Measurements from ENCODE around the gene NUDT14. TPM values are rescaled to one million over a fixed set of nuclear protein-coding genes. Genes with fewer than 3 reads are reported as not detected.

NUDT14 gene
- total RNA-seq, 1 experiment from 2014 or later: 37.0 TPM

GRCh38 chr14:105197211-105197641 lies 16.1 kb upstream of the NUDT14 start:
- no peaks in the 10 kb centered on the region for H3K79me2 ChIP-seq (ENCODE audit: low read depth)
- POLR2A ChIA-PET (ENCODE audit: unreplicated experiment): no interaction called here

GRCh38 chr14:105196265-105196960 lies 15.3 kb upstream of the NUDT14 start:
- no peak for TF ChIP-seq CTCF (conservative IDR thresholded peaks at IDR 0.05)
- no peak for TF ChIP-seq EZH2 (IDR thresholded peaks at IDR 0.05; ENCODE audit: low read depth)
- Histone ChIP-seq H4K20me1 (ENCODE audit: insufficient read depth) (no peaks in the 10 kb centered on the region), H3K4me2 (no peak overlapping the region), H3K9me3 (ENCODE audit: insufficient read depth, low read depth) (no peaks in the 10 kb centered on the region), H3K4me1 (replicated peaks; ENCODE audit: insufficient read depth) (peaks cover 14% of the 10 kb centered on the region), H3K9me2 (ENCODE audit: insufficient read depth) (no peaks in the 10 kb centered on the region), H3K36me3 (ENCODE audit: low read depth) (no peaks in the 10 kb centered on the region), H3K4me3 (no peak overlapping the region), H3K27ac (no peak overlapping the region), H3K27me3 (ENCODE audit: insufficient read depth, low read depth) (peaks cover 19% of the 10 kb centered on the region; the same call in 1 of the 2 replicates), H2AFZ (no peak overlapping the region), H3K79me2 (ENCODE audit: low read depth) (no peaks in the 10 kb centered on the region), H3F3A (ENCODE audit: insufficient read depth, low read depth) (no peaks in the 10 kb centered on the region)
- DNase-seq: no peak
- intact Hi-C loops (cut with micrococcal nuclease; ENCODE audit: unreplicated experiment): loop anchor here (2.0 kb wide), 1 partner anchor 106 kb away; no protein-coding TSS in a partner anchor
- no TSS peak for BruUV-seq (replicated peaks)
- POLR2A ChIA-PET (ENCODE audit: unreplicated experiment): no interaction called here
- CTCF ChIA-PET: no interaction called here

More at GRCh38 chr14:105197211-105197641, 16.1 kb upstream of the NUDT14 start:
- no peaks in the 10 kb centered on the region for H3K9me3 ChIP-seq (ENCODE audit: insufficient read depth, low read depth)
- H3F3A ChIP-seq (ENCODE audit: insufficient read depth, low read depth): no peaks in the 10 kb centered on the region
- DNase-seq: peak; percentile 37 to 55
- no peak overlapping the region for H3K27ac ChIP-seq
- BruUV-seq (replicated peaks): no TSS peak
- CTCF ChIA-PET: no interaction called here
- peaks cover 19% of the 10 kb centered on the region; the same call in 1 of the 2 replicates for H3K27me3 ChIP-seq (ENCODE audit: insufficient read depth, low read depth)
- H3K4me2 ChIP-seq: no peak overlapping the region
- H2AFZ ChIP-seq: no peak overlapping the region
- no peaks in the 10 kb centered on the region for H4K20me1 ChIP-seq (ENCODE audit: insufficient read depth)
- intact Hi-C loops (cut with micrococcal nuclease; ENCODE audit: unreplicated experiment): loop anchor here (2.0 kb wide), 1 partner anchor 106 kb away; no protein-coding TSS in a partner anchor
- no peaks in the 10 kb centered on the region for H3K9me2 ChIP-seq (ENCODE audit: insufficient read depth)
- no peak overlapping the region for H3K4me3 ChIP-seq
- H3K36me3 ChIP-seq (ENCODE audit: low read depth): no peaks in the 10 kb centered on the region
- TF ChIP-seq CTCF (conservative IDR thresholded peaks at IDR 0.05): no peak
- TF ChIP-seq EZH2 (IDR thresholded peaks at IDR 0.05; ENCODE audit: low read depth): no peak
- peaks cover 14% of the 10 kb centered on the region for H3K4me1 ChIP-seq (replicated peaks; ENCODE audit: insufficient read depth)

- H3F3A ChIP-seq (ENCODE audit: insufficient read depth, low read depth): no peaks in the 10 kb centered on the region
- CTCF ChIA-PET: no interaction called here
- H3K36me3 ChIP-seq (ENCODE audit: low read depth): no peaks in the 10 kb centered on the region
- H3K27me3 ChIP-seq (ENCODE audit: insufficient read depth, low read depth): peaks cover 19% of the 10 kb centered on the region; the same call in 1 of the 2 replicates
- H3K9me2 ChIP-seq (ENCODE audit: insufficient read depth): no peaks in the 10 kb centered on the region
- no peak for DNase-seq
- no TSS peak for BruUV-seq (replicated peaks)
- POLR2A ChIA-PET (ENCODE audit: unreplicated experiment): no interaction called here
- H3K79me2 ChIP-seq (ENCODE audit: low read depth): no peaks in the 10 kb centered on the region
- TF ChIP-seq CTCF (conservative IDR thresholded peaks at IDR 0.05): no peak
- no peak for TF ChIP-seq EZH2 (IDR thresholded peaks at IDR 0.05; ENCODE audit: low read depth)
- H3K27ac ChIP-seq: no peak overlapping the region
- H3K9me3 ChIP-seq (ENCODE audit: insufficient read depth, low read depth): no peaks in the 10 kb centered on the region
- H3K4me1 ChIP-seq (replicated peaks; ENCODE audit: insufficient read depth): peaks cover 14% of the 10 kb centered on the region
- no peak overlapping the region for H3K4me3 ChIP-seq
- intact Hi-C loops (cut with micrococcal nuclease; ENCODE audit: unreplicated experiment): loop anchor here (2.0 kb wide), 1 partner anchor 105 kb away; no protein-coding TSS in a partner anchor
- H3K4me2 ChIP-seq: no peak overlapping the region
- H4K20me1 ChIP-seq (ENCODE audit: insufficient read depth): no peaks in the 10 kb centered on the region
- no peak overlapping the region for H2AFZ ChIP-seq
Measured at GRCh38 chr14:105195522-105196264, 14.6 kb upstream of the NUDT14 start.
